ENCODE measurements around the gene NGDN.

Gene NGDN

GRCh38 chr14:23521785-23522640 lies 52.5 kb downstream of the NGDN start:
- H3K4me3 ChIP-seq (ENCODE audit: insufficient read depth, low read length, poor library complexity, severe bottlenecking) = no peak overlapping the region
- no peak overlapping the region for H3K4me2 ChIP-seq (ENCODE audit: low read depth, low read length, poor library complexity, severe bottlenecking)
- no peaks in the 10 kb centered on the region for H3K79me2 ChIP-seq (ENCODE audit: insufficient read depth, low read length)
- no peaks in the 10 kb centered on the region for H4K20me1 ChIP-seq (ENCODE audit: low read depth, low read length)
- no peaks in the 10 kb centered on the region for H3K27me3 ChIP-seq (ENCODE audit: low read length)
- no peaks in the 10 kb centered on the region for H3F3A ChIP-seq (ENCODE audit: insufficient read depth)
- no peaks in the 10 kb centered on the region for H3K36me3 ChIP-seq (ENCODE audit: low read length)
- H3K27ac ChIP-seq (ENCODE audit: low read depth, low read length) = no peak overlapping the region
- TF ChIP-seq, protein P1, sequence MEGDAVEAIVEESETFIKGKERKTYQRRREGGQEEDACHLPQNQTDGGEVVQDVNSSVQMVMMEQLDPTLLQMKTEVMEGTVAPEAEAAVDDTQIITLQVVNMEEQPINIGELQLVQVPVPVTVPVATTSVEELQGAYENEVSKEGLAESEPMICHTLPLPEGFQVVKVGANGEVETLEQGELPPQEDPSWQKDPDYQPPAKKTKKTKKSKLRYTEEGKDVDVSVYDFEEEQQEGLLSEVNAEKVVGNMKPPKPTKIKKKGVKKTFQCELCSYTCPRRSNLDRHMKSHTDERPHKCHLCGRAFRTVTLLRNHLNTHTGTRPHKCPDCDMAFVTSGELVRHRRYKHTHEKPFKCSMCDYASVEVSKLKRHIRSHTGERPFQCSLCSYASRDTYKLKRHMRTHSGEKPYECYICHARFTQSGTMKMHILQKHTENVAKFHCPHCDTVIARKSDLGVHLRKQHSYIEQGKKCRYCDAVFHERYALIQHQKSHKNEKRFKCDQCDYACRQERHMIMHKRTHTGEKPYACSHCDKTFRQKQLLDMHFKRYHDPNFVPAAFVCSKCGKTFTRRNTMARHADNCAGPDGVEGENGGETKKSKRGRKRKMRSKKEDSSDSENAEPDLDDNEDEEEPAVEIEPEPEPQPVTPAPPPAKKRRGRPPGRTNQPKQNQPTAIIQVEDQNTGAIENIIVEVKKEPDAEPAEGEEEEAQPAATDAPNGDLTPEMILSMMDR (IDR thresholded peaks at IDR 0.05; ENCODE audit: insufficient read depth, low read length, poor library complexity, severe bottlenecking) = no peak
- no peak for TF ChIP-seq EZH2phosphoT487 (conservative IDR thresholded peaks at IDR 0.05; ENCODE audit: low read length)
- no peaks in the 10 kb centered on the region for H3K9me2 ChIP-seq (replicated peaks; ENCODE audit: insufficient read depth, low read length)
- H3K9me3 ChIP-seq (ENCODE audit: insufficient read depth, low read length) = no peaks in the 10 kb centered on the region
- H2AFZ ChIP-seq (ENCODE audit: low read depth, low read length, severe bottlenecking) = no peak overlapping the region
- no peak overlapping the region for H3K9ac ChIP-seq (ENCODE audit: low read length)

GRCh38 chr14:23522643-23523198 lies 53.2 kb downstream of the NGDN start:
- TF ChIP-seq, protein P1 (IDR thresholded peaks at IDR 0.05; ENCODE audit: insufficient read depth, low read length, poor library complexity, severe bottlenecking) = no peak
- TF ChIP-seq EZH2phosphoT487 (conservative IDR thresholded peaks at IDR 0.05; ENCODE audit: low read length) = no peak

DNA sequence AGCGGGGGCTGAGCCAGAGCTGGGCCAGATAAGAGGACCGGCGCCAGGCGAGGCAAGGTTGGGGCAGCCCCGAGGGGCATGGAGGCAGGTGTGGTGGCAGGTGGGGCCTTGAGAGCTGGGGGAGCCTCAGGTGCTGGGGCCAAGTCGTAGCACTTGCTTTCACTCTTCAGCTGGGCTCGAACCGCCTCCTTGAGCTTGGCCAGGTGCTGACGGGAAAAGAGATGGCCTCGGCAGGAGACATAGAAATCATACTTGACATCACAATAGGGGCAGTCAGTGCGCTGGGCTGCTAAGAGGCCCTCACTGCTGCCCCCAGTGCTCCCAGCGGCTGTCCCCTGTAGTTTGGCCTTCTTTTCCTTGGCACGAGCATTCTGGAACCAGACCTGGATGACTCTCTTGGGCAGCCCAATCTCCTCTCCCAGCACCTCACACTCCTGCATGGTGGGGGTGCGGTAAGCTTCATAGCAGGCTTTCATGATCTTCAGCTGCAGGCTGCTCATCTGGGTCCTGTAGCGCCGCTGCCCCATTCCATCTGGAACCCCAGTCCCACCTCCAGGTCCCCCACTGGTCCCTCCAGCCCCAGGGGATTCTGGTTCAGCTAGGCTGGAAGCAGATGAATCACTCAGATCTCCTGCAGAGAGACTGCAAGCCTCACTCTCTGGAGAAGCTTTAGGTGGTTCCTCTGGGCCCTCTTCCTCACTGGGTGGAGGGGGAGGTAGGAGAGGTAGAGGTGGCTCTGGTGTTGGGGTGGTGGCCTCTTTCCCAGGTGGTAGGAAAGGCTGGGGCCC lies 53.9 kb downstream of the NGDN start:
- no peaks in the 10 kb centered on the region for H3F3A ChIP-seq (ENCODE audit: insufficient read depth)
- no peak overlapping the region for H3K4me3 ChIP-seq (ENCODE audit: insufficient read depth, low read length, poor library complexity, severe bottlenecking)
- H3K27ac ChIP-seq (ENCODE audit: low read depth, low read length) = no peak overlapping the region
- H3K9ac ChIP-seq (ENCODE audit: low read length) = no peak overlapping the region
- no peaks in the 10 kb centered on the region for H3K27me3 ChIP-seq (ENCODE audit: low read length)
- no peak overlapping the region for H3K4me2 ChIP-seq (ENCODE audit: low read depth, low read length, poor library complexity, severe bottlenecking)
- no peaks in the 10 kb centered on the region for H3K79me2 ChIP-seq (ENCODE audit: insufficient read depth, low read length)
- no peaks in the 10 kb centered on the region for H3K9me3 ChIP-seq (ENCODE audit: insufficient read depth, low read length)
- H2AFZ ChIP-seq (ENCODE audit: low read depth, low read length, severe bottlenecking) = no peak overlapping the region
- H4K20me1 ChIP-seq (ENCODE audit: low read depth, low read length) = no peaks in the 10 kb centered on the region
- TF ChIP-seq, protein P1 (IDR thresholded peaks at IDR 0.05; ENCODE audit: insufficient read depth, low read length, poor library complexity, severe bottlenecking) = no peak
- no peak for TF ChIP-seq EZH2phosphoT487 (conservative IDR thresholded peaks at IDR 0.05; ENCODE audit: low read length)
- no peaks in the 10 kb centered on the region for H3K36me3 ChIP-seq (ENCODE audit: low read length)
- H3K9me2 ChIP-seq (replicated peaks; ENCODE audit: insufficient read depth, low read length) = no peaks in the 10 kb centered on the region

More at GRCh38 chr14:23522643-23523198, 53.2 kb downstream of the NGDN start:
- Histone ChIP-seq H3K36me3 (ENCODE audit: low read length) (no peaks in the 10 kb centered on the region), H3K4me2 (ENCODE audit: low read depth, low read length, poor library complexity, severe bottlenecking) (no peak overlapping the region), H3F3A (ENCODE audit: insufficient read depth) (no peaks in the 10 kb centered on the region), H3K9me2 (replicated peaks; ENCODE audit: insufficient read depth, low read length) (no peaks in the 10 kb centered on the region), H3K27ac (ENCODE audit: low read depth, low read length) (no peak overlapping the region), H3K4me3 (ENCODE audit: insufficient read depth, low read length, poor library complexity, severe bottlenecking) (no peak overlapping the region), H2AFZ (ENCODE audit: low read depth, low read length, severe bottlenecking) (no peak overlapping the region), H3K79me2 (ENCODE audit: insufficient read depth, low read length) (no peaks in the 10 kb centered on the region), H3K9ac (ENCODE audit: low read length) (no peak overlapping the region), H4K20me1 (ENCODE audit: low read depth, low read length) (no peaks in the 10 kb centered on the region), H3K27me3 (ENCODE audit: low read length) (no peaks in the 10 kb centered on the region), H3K9me3 (ENCODE audit: insufficient read depth, low read length) (no peaks in the 10 kb centered on the region)

Measured in SU-DHL-6 (cell line).